WTC11 (cell line): ENCODE data around the gene PCDHA8. TPM values are rescaled to one million over a fixed set of nuclear protein-coding genes. Genes with fewer than 3 reads are reported as not detected.
"Not testable (repeated sequence)": the region's sequence is repeated elsewhere in the genome, so short reads cannot be mapped to it uniquely, and the experiment has no call there.

ENCODE experiments used
- ATAC-seq: fragments of 200-7000 bp; cut with Tn5 transposase; 2 replicates; pipeline ENCODE4 v1.10.0; 2021; ENCODE audit warnings: mild to moderate bottlenecking, moderate library complexity
- CTCF ChIA-PET: fragments of 300-600 bp; sonication (Branson Sonifier 250); formaldehyde crosslinking; loops from one replicate; lab custom pipeline; 2021; ENCODE audit warnings: antibody characterized with exemption; lab: Charles Lee
- POLR2A ChIA-PET: fragments of 350-600 bp; sonication (Branson Sonifier 250); formaldehyde crosslinking; loops from one replicate; lab custom pipeline; 2021; ENCODE audit warnings: antibody characterized with exemption; lab: Charles Lee
- DNase-seq: peaks from one replicate; pipeline ENCODE4 v3.0.0; 2021; ENCODE audit warnings: low spot score
- H3K27ac Mint-ChIP-seq: 2 replicates; pipeline ENCODE4 v1.8.0; 2021; ENCODE audit warnings: mixed read lengths
- H3K27me3 Mint-ChIP-seq: 2 replicates; pipeline ENCODE4 v1.8.0; 2021; ENCODE audit warnings: low read depth, mild to moderate bottlenecking, moderate library complexity, mixed read lengths
- H3K36me3 Mint-ChIP-seq: 2 replicates; pipeline ENCODE4 v1.8.0; 2021; ENCODE audit warnings: mixed read lengths
- H3K4me1 Mint-ChIP-seq: 2 replicates; pipeline ENCODE4 v1.8.0; 2022; ENCODE audit warnings: mixed read lengths
- H3K4me3 Mint-ChIP-seq: 2 replicates; pipeline ENCODE4 v1.8.0; 2021; ENCODE audit warnings: mild to moderate bottlenecking, moderate library complexity, mixed read lengths
- H3K9me3 Mint-ChIP-seq: 2 replicates; pipeline ENCODE4 v1.8.0; 2021; ENCODE audit warnings: mixed read lengths
- ATF2 ChIP-seq: sonication (generic); formaldehyde crosslinking; IDR thresholded peaks from 2 replicates; pipeline ENCODE4 v1.8.1; 2022; ENCODE audit warnings: low read depth, missing genetic modification reagents, borderline replicate concordance
- CREM ChIP-seq: sonication (generic); formaldehyde crosslinking; IDR thresholded peaks from 2 replicates; pipeline ENCODE4 v1.8.1; 2022; ENCODE audit warnings: mild to moderate bottlenecking, missing genetic modification reagents, moderate library complexity
- E2F1 ChIP-seq: sonication (generic); formaldehyde crosslinking; IDR thresholded peaks from 2 replicates; pipeline ENCODE4 v1.8.0; 2022; ENCODE audit warnings: mild to moderate bottlenecking, missing genetic modification reagents
- ELF4 ChIP-seq: sonication (generic); formaldehyde crosslinking; IDR thresholded peaks from 2 replicates; pipeline ENCODE4 v1.8.1; 2022; ENCODE audit warnings: low read depth, mild to moderate bottlenecking, moderate library complexity, missing genetic modification reagents
- FOXK1 ChIP-seq: sonication (generic); formaldehyde crosslinking; IDR thresholded peaks from 2 replicates; pipeline ENCODE4 v1.8.0; 2022; ENCODE audit warnings: mild to moderate bottlenecking, moderate library complexity, missing genetic modification reagents
- MLX ChIP-seq: sonication (generic); formaldehyde crosslinking; IDR thresholded peaks from 2 replicates; pipeline ENCODE4 v1.8.1; 2023; ENCODE audit warnings: mild to moderate bottlenecking, missing genetic modification reagents, moderate library complexity
- MXD4 ChIP-seq: fragments of 250-450 bp; sonication (Bioruptor Pico); IDR thresholded peaks from 2 replicates; pipeline ENCODE4 v1.8.0; 2021; ENCODE audit warnings: mild to moderate bottlenecking, moderate library complexity, borderline replicate concordance
- NR2C2 ChIP-seq: sonication (generic); formaldehyde crosslinking; IDR thresholded peaks from 2 replicates; pipeline ENCODE4 v1.8.0; 2022; ENCODE audit warnings: mild to moderate bottlenecking, missing genetic modification reagents
- RORB ChIP-seq: fragments of 250-450 bp; sonication (Bioruptor Pico); IDR thresholded peaks from 2 replicates; pipeline ENCODE4 v1.9.0; 2021; ENCODE audit warnings: mild to moderate bottlenecking
- ZNF263 ChIP-seq: sonication (generic); formaldehyde crosslinking; IDR thresholded peaks from 2 replicates; pipeline ENCODE4 v1.8.1; 2022; ENCODE audit warnings: low read depth, mild to moderate bottlenecking, moderate library complexity, missing genetic modification reagents
- ZNF512 ChIP-seq: sonication (generic); formaldehyde crosslinking; IDR thresholded peaks from 2 replicates; pipeline ENCODE4 v1.8.1; 2022; ENCODE audit warnings: missing genetic modification reagents, borderline replicate concordance
- total RNA-seq: library from RNA; stranded (reverse); gene quantifications from 3 replicates; pipeline ENCODE4 v1.2.3, GENCODE V29; 2021
- TF ChIP-seq, protein P1 (sequence below): sonication (generic); formaldehyde crosslinking; IDR thresholded peaks from 2 replicates; pipeline ENCODE4 v1.8.0; 2022; ENCODE audit warnings: missing genetic modification reagents

Gene PCDHA8
- total RNA-seq, 1 experiment from 2014 or later: 1.3 TPM

DNA sequence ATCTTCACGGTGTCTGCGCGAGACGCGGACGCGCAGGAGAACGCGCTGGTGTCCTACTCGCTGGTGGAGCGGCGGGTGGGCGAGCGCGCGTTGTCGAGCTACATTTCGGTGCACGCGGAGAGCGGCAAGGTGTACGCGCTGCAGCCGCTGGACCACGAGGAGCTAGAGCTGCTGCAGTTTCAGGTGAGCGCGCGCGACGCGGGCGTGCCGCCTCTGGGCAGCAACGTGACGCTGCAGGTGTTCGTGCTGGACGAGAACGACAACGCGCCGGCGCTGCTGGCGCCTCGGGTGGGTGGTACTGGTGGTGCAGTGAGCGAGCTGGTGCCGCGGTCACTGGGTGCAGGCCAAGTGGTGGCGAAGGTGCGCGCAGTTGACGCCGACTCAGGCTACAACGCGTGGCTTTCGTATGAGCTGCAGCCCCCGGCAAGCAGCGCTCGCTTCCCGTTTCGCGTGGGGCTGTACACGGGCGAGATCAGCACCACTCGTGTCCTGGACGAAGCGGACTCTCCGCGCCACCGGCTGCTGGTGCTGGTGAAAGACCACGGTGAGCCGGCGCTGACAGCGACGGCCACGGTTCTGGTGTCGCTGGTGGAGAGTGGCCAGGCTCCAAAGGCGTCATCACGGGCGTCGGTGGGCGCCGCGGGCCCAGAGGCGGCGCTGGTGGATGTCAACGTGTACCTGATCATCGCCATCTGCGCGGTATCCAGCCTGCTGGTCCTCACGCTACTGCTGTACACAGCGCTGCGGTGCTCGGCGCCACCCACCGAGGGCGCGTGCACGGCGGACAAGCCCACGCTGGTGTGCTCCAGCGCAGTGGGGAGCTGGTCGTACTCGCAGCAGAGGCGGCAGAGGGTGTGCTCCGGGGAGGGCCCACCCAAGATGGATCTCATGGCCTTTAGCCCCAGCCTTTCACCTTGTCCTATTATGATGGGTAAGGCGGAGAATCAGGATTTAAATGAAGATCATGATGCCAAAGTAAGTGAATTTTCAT lies 11.2 kb upstream of the PCDHA8 start:
- peaks cover 21% of the 10 kb centered on the region for H3K36me3 Mint-ChIP-seq
- POLR2A ChIA-PET, H3K27ac Mint-ChIP-seq, DNase-seq, H3K4me1 Mint-ChIP-seq, ATAC-seq, H3K9me3 Mint-ChIP-seq, H3K4me3 Mint-ChIP-seq, H3K27me3 Mint-ChIP-seq: not testable (repeated sequence)
- CTCF ChIA-PET: interaction anchor here (1.1 to 3.6 kb wide), 3 partner anchors 12 to 44 kb away, joined by 3 to 24 read pairs (median 15); partner anchors contain the start of genes PCDHA1, PCDHA4 and PCDHA8

DNA sequence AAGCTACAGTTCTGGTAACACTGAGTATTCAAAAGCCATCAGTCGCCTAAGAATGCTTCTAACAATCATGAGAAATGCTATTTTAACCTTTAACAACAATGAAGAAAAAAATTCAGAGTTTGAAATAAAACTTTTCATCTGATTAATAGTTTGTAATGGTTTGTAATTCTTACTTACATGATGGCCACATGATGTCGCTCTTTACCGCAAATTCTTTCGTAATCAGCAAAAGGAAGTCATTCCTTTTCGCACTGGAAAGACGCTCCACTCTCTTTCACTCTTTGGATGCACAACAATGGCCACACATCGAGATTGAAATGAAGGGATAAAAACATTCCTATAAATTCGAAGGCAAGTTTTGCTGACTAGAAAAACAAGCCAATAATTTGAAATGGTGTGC lies 7.0 kb upstream of the PCDHA8 start, which contains the start of gene PCDHA7:
Gene PCDHA7, plus strand, starts transcription at position 277 of the 400 bp plus-strand sequence. Its CDS starts 115 bp downstream, at position 392.
- Mint-ChIP-seq H3K4me3 (peak within 1 kb of the TSS; percentile 87), H3K27ac (peak within 1 kb of the TSS; percentile 93), H3K27me3 (no peaks in the 10 kb centered on the region), H3K9me3 (peaks cover 5% of the 10 kb centered on the region; the same call in 1 of the 2 replicates), H3K36me3 (peaks cover 27% of the 10 kb centered on the region), H3K4me1 (no peaks in the 10 kb centered on the region)
- ATAC-seq: no peak
- DNase-seq: no peak
- POLR2A ChIA-PET: no interaction called here
- no peak for TF ChIP-seq FOXK1 (CRISPR knock-in tag)
- TF ChIP-seq ATF2 (CRISPR knock-in tag): no peak
- TF ChIP-seq NR2C2 (CRISPR knock-in tag): no peak
- no peak for TF ChIP-seq ELF4 (CRISPR knock-in tag)
- CTCF ChIA-PET: interaction anchor here (0.7 to 2.0 kb wide), 6 partner anchors 11 to 48 kb away, joined by 3 to 7 read pairs (median 4); partner anchors contain the start of genes PCDHA1 and PCDHA10

DNA sequence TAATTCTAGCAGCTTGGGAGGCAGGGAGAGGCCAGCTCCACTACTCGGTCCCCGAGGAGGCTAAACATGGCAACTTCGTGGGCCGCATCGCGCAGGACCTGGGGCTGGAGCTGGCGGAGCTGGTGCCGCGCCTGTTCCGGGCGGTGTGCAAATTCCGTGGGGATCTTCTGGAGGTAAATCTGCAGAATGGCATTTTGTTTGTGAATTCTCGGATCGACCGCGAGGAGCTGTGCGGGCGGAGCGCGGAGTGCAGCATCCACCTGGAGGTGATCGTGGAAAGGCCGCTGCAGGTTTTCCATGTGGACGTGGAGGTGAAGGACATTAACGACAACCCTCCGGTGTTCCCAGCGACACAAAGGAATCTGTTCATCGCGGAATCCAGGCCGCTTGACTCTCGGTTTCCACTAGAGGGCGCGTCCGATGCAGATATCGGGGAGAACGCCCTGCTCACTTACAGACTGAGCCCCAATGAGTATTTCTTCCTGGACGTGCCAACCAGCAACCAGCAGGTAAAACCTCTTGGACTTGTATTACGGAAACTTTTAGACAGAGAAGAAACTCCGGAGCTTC lies 6.5 kb upstream of the PCDHA8 start:
- not testable (repeated sequence) for H3K27me3 Mint-ChIP-seq
- peak overlapping the region; percentile 93 for H3K27ac Mint-ChIP-seq
- CTCF ChIA-PET: interaction anchor here (0.7 to 2.0 kb wide), 6 partner anchors 11 to 49 kb away, joined by 3 to 7 read pairs (median 4); partner anchors contain the start of genes PCDHA1 and PCDHA10

DNA sequence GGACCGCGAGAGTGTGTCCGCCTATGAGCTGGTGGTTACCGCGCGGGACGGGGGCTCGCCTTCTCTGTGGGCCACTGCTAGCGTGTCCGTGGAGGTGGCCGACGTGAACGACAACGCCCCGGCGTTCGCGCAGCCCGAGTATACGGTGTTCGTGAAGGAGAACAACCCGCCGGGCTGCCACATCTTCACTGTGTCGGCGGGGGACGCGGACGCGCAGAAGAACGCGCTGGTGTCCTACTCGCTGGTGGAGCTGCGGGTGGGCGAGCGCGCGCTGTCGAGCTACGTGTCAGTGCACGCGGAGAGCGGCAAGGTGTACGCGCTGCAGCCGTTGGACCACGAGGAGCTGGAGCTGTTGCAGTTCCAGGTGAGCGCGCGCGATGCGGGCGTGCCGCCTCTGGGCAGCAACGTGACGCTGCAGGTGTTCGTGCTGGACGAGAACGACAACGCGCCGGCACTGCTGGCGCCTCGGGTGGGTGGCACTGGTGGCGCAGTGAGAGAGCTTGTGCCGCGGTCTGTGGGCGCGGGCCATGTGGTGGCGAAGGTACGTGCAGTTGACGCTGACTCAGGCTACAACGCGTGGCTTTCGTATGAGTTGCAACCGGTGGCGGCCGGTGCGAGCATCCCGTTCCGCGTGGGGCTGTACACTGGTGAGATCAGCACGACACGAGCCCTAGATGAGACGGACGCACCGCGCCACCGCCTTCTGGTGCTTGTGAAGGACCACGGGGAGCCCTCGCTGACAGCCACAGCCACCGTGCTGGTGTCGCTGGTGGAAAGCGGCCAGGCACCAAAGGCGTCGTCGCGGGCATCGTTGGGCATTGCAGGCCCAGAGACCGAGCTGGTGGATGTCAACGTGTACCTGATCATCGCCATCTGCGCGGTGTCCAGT lies 5.1 kb upstream of the PCDHA8 start:
- CTCF ChIA-PET: interaction anchor here (0.6 to 0.8 kb wide), 2 partner anchors 50 to 188 kb away, joined by 3 read pairs; partner anchors contain the start of gene PCDHA1
- Mint-ChIP-seq H3K27ac (no peak overlapping the region), H3K4me3 (no peak overlapping the region), H3K9me3 (peaks cover 5% of the 10 kb centered on the region; the same call in 1 of the 2 replicates), H3K4me1 (no peaks in the 10 kb centered on the region), H3K36me3 (peaks cover 20% of the 10 kb centered on the region), H3K27me3 (no peaks in the 10 kb centered on the region)
- POLR2A ChIA-PET: no interaction called here
- ATAC-seq: no peak
- DNase-seq: no peak
- TF ChIP-seq MXD4 (CRISPR knock-in tag) (no peak), RORB (CRISPR knock-in tag) (no peak), E2F1 (no peak), ZNF512 (CRISPR knock-in tag) (no peak), ZNF263 (CRISPR knock-in tag) (no peak), CREM (CRISPR knock-in tag) (no peak), MLX (CRISPR knock-in tag) (no peak)

More for the DNA sequence above, 6.5 kb upstream of the PCDHA8 start:
- DNase-seq, H3K9me3 Mint-ChIP-seq, POLR2A ChIA-PET, H3K4me1 Mint-ChIP-seq: not testable (repeated sequence)
- peak overlapping the region; percentile 87 for H3K4me3 Mint-ChIP-seq
- TF ChIP-seq, protein P1, sequence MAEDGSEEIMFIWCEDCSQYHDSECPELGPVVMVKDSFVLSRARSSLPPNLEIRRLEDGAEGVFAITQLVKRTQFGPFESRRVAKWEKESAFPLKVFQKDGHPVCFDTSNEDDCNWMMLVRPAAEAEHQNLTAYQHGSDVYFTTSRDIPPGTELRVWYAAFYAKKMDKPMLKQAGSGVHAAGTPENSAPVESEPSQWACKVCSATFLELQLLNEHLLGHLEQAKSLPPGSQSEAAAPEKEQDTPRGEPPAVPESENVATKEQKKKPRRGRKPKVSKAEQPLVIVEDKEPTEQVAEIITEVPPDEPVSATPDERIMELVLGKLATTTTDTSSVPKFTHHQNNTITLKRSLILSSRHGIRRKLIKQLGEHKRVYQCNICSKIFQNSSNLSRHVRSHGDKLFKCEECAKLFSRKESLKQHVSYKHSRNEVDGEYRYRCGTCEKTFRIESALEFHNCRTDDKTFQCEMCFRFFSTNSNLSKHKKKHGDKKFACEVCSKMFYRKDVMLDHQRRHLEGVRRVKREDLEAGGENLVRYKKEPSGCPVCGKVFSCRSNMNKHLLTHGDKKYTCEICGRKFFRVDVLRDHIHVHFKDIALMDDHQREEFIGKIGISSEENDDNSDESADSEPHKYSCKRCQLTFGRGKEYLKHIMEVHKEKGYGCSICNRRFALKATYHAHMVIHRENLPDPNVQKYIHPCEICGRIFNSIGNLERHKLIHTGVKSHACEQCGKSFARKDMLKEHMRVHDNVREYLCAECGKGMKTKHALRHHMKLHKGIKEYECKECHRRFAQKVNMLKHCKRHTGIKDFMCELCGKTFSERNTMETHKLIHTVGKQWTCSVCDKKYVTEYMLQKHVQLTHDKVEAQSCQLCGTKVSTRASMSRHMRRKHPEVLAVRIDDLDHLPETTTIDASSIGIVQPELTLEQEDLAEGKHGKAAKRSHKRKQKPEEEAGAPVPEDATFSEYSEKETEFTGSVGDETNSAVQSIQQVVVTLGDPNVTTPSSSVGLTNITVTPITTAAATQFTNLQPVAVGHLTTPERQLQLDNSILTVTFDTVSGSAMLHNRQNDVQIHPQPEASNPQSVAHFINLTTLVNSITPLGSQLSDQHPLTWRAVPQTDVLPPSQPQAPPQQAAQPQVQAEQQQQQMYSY (CRISPR knock-in tag): peak; percentile 20; the same call in 1 of the 2 replicates
- peaks cover 23% of the 10 kb centered on the region for H3K36me3 Mint-ChIP-seq
- peak; percentile 91 for ATAC-seq
